B cell (primary cell): ENCODE results near the gene NCAM1. TPM values are rescaled to one million over a fixed set of nuclear protein-coding genes. Genes with fewer than 3 reads are reported as not detected.

ENCODE experiments used
- ATAC-seq: fragments of 200-7000 bp; cut with Tn5 transposase; one replicate; pipeline ENCODE4 v1.10.0; 2021; ENCODE audit warnings: low read depth, mild to moderate bottlenecking, moderate number of reproducible peaks, moderate library complexity
- CTCF ChIA-PET: fragments of 350-600 bp; sonication (Branson Sonifier 250); formaldehyde crosslinking; loops from one replicate; lab custom pipeline; 2021; ENCODE audit warnings: antibody characterized with exemption, inconsistent platforms; lab: Charles Lee
- POLR2A ChIA-PET: fragments of 350-600 bp; sonication (Branson Sonifier 250); formaldehyde crosslinking; loops from one replicate; lab custom pipeline; 2021; ENCODE audit warnings: antibody characterized with exemption; lab: Charles Lee
- DNase-seq: peaks from one replicate; pipeline ENCODE4 v3.0.0; 2013
- H2AFZ ChIP-seq: 2 replicates; pipeline ENCODE4 v1.6.1; 2012; ENCODE audit warnings: mild to moderate bottlenecking, low read depth, low read length; ENCODE audit not compliant: insufficient read depth, poor library complexity, severe bottlenecking
- H3K27ac ChIP-seq, 2 donors: 1 replicate in 1 of 2; 2 replicates in 1 of 2; pipeline ENCODE4 v1.5.1; 2012 to 2013; ENCODE audit warnings: low read length in 2 of 2, mild to moderate bottlenecking in 2 of 2, moderate library complexity in 1 of 2
- H3K27me3 ChIP-seq, 4 experiments: fragments of 200-600 bp in 1 of 4; sonication (generic) in 1 of 4; replicated peaks in 1 of 4; 1 replicate in 2 of 4; 2 replicates in 2 of 4; pipeline versions ENCODE4 v1.6.1 to v1.7.0; 2013 to 2016; ENCODE audit warnings: low read length in 3 of 4, mild to moderate bottlenecking in 2 of 4, mixed read lengths in 1 of 4, moderate library complexity in 1 of 4; ENCODE audit not compliant: insufficient read depth in 4 of 4, control insufficient read depth in 3 of 4; ENCODE audit errors: control extremely low read depth in 1 of 4
- H3K36me3 ChIP-seq, 2 experiments: replicated peaks in 1 of 2; 1 replicate in 1 of 2; 2 replicates in 1 of 2; pipeline versions ENCODE4 v1.6.1 to v1.7.1; 2013; ENCODE audit warnings: low read length in 1 of 2; ENCODE audit not compliant: insufficient read depth in 2 of 2, control insufficient read depth in 1 of 2; ENCODE audit errors: control extremely low read depth in 1 of 2, extremely low read depth in 1 of 2
- H3K4me1 ChIP-seq, 2 donors: fragments of 200-600 bp in 1 of 2; sonication (generic) in 1 of 2; 1 replicate in 1 of 2; 2 replicates in 1 of 2; pipeline versions ENCODE4 v1.5.1 to v1.6.1; 2013 to 2017; ENCODE audit warnings: low read length in 2 of 2; ENCODE audit not compliant: control insufficient read depth in 2 of 2, insufficient read depth in 2 of 2
- H3K4me2 ChIP-seq: replicated peaks from 2 replicates; pipeline ENCODE3; 2012; ENCODE audit warnings: mild to moderate bottlenecking, low read depth, low read length; ENCODE audit not compliant: poor library complexity, severe bottlenecking
- H3K4me3 ChIP-seq, 5 experiments: fragments of 200-600 bp in 1 of 5; sonication (generic) in 1 of 5; 1 replicate in 3 of 5; 2 replicates in 2 of 5; pipeline versions ENCODE4 v1.5.1 to v1.7.0; 2011 to 2016; ENCODE audit warnings: low read length in 4 of 5, mild to moderate bottlenecking in 4 of 5, low read depth in 2 of 5, control low read depth in 1 of 5, moderate library complexity in 1 of 5; ENCODE audit not compliant: insufficient read depth in 1 of 5; ENCODE audit errors: control extremely low read depth in 1 of 5, extremely low read depth in 1 of 5
- H3K79me2 ChIP-seq: fragments of 200-600 bp; sonication (generic); one replicate; pipeline ENCODE4 v1.6.0; 2016; ENCODE audit warnings: low read length; ENCODE audit not compliant: control insufficient read depth, insufficient read depth
- H3K9ac ChIP-seq: fragments of 200-600 bp; sonication (generic); 2 replicates; pipeline ENCODE4 v1.6.1; 2017; ENCODE audit warnings: mild to moderate bottlenecking, low read length, moderate library complexity
- H3K9me3 ChIP-seq, 3 donors: one replicate each; pipeline versions ENCODE4 v1.6.1 to v1.7.1; 2013; ENCODE audit warnings: low read length in 2 of 3; ENCODE audit not compliant: control insufficient read depth in 2 of 3, insufficient read depth in 1 of 3; ENCODE audit errors: control extremely low read depth in 1 of 3
- H4K20me1 ChIP-seq: 2 replicates; pipeline ENCODE4 v1.6.0; 2012; ENCODE audit warnings: mild to moderate bottlenecking, low read length; ENCODE audit not compliant: insufficient read depth, control insufficient read depth, poor library complexity, severe bottlenecking
- H3K27ac Mint-ChIP-seq: one replicate; pipeline ENCODE4 v1.8.0; 2021; ENCODE audit warnings: mixed read lengths
- H3K27me3 Mint-ChIP-seq: one replicate; pipeline ENCODE4 v1.8.0; 2021; ENCODE audit warnings: mixed read lengths
- H3K4me1 Mint-ChIP-seq: one replicate; pipeline ENCODE4 v1.8.0; 2021; ENCODE audit warnings: mixed read lengths
- H3K4me3 Mint-ChIP-seq: one replicate; pipeline ENCODE4 v1.8.0; 2021; ENCODE audit warnings: mixed read lengths
- H3K9me3 Mint-ChIP-seq: one replicate; pipeline ENCODE4 v1.8.0; 2022; ENCODE audit warnings: mixed read lengths; ENCODE audit not compliant: insufficient read depth
- EZH2 ChIP-seq: IDR thresholded peaks from 2 replicates; pipeline ENCODE4 v1.6.1; 2012; ENCODE audit warnings: borderline replicate concordance, low read depth, mild to moderate bottlenecking, moderate library complexity, low read length; ENCODE audit not compliant: insufficient read depth, poor library complexity, severe bottlenecking
- WGBS: methylation state at CpG from one replicate; pipeline ENCODE4 v1.1.5; 2013; ENCODE audit warnings: missing lambda C conversion rate; ENCODE audit not compliant: insufficient coverage; 5-methylcytosine and 5-hydroxymethylcytosine counted together
- intact Hi-C: fragments of 100-400 bp; cut with micrococcal nuclease; formaldehyde crosslinking; loops from one replicate; pipeline ENCODE4 v1.10.0; 2022
- polyA plus RNA-seq: library from polyadenylated mRNA; depleted of rRNA; stranded (reverse); fragments of >200 nt; gene quantifications from 2 replicates; pipeline ENCODE4 v1.2.3, GENCODE V29; 2012
- total RNA-seq, 2 donors: library from RNA; stranded (reverse); fragments of 120-200 nt in 1 of 2; gene quantifications; 1 replicate in 1 of 2; 2 replicates in 1 of 2; pipeline versions ENCODE4 v1.2.3 to v1.2.4, GENCODE V29; 2013 to 2022
- TF ChIP-seq, protein P1 (sequence below): fragments of 200-600 bp; IDR thresholded peaks from one replicate; pipeline ENCODE4 v1.8.0; 2022; ENCODE audit warnings: antibody characterized with exemption, mild to moderate bottlenecking

The NCAM1 gene
- total and polyA plus RNA-seq, 2 donors (not counting 1 experiment from before 2014, with no cell fraction given): 0.37 TPM; not detected in 1

DNA sequence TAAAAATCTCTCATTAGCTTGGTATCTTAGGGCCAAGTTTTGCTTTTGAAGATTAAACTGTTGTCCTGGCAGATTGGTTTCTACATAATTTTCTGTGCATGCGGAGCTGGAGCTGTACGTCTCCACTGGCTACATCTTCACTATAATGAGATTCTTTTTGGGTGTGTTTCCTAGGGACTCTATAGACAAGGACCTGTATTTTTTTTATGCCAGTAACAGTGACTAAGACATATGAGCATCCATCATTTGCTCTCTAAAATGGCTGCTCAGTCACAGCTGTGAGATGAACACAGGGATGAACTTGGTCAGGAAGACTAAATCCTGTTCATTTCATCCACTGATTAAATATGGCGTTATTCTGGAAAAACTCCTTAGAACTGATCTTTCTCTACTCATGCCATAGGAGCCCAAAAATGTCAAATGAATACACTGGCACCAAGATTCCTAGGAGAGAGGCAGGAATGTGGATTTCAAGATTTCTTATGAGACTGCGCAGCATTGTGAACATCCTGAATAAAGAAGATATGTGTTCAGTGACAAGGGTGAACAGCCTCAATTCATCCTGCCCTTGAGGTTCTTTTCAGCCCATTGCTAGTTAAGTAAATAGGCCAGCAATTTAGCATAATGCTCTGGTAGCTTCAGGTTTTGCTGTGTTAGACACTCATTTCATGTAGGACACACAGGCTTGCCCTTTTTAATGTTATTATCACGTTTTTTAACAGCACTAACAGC, 168.2 kb downstream of the NCAM1 start:
- H3K36me3 ChIP-seq: no peaks in the 10 kb centered on the region
- peaks cover 8% of the 10 kb centered on the region for H3K27me3 Mint-ChIP-seq
- ATAC-seq: no peak
- no peaks in the 10 kb centered on the region for H4K20me1 ChIP-seq
- no peak overlapping the region for H2AFZ ChIP-seq
- H3K4me1 Mint-ChIP-seq: no peaks in the 10 kb centered on the region
- no peak overlapping the region for H3K27ac ChIP-seq
- no peak overlapping the region for H3K9ac ChIP-seq
- POLR2A ChIA-PET: no interaction called here
- no peaks in the 10 kb centered on the region for H3K79me2 ChIP-seq
- H3K4me3 ChIP-seq: no peak overlapping the region
- H3K27ac Mint-ChIP-seq: no peak overlapping the region
- no peaks in the 10 kb centered on the region for H3K9me3 Mint-ChIP-seq
- intact Hi-C loops: no loop called here
- no peak for DNase-seq
- CTCF ChIA-PET: no interaction called here
- no peaks in the 10 kb centered on the region for H3K4me1 ChIP-seq
- no peak overlapping the region for H3K4me2 ChIP-seq
- TF ChIP-seq, protein P1, sequence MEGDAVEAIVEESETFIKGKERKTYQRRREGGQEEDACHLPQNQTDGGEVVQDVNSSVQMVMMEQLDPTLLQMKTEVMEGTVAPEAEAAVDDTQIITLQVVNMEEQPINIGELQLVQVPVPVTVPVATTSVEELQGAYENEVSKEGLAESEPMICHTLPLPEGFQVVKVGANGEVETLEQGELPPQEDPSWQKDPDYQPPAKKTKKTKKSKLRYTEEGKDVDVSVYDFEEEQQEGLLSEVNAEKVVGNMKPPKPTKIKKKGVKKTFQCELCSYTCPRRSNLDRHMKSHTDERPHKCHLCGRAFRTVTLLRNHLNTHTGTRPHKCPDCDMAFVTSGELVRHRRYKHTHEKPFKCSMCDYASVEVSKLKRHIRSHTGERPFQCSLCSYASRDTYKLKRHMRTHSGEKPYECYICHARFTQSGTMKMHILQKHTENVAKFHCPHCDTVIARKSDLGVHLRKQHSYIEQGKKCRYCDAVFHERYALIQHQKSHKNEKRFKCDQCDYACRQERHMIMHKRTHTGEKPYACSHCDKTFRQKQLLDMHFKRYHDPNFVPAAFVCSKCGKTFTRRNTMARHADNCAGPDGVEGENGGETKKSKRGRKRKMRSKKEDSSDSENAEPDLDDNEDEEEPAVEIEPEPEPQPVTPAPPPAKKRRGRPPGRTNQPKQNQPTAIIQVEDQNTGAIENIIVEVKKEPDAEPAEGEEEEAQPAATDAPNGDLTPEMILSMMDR: no peak
- no peak for TF ChIP-seq EZH2
- no peak overlapping the region for H3K4me3 Mint-ChIP-seq
- WGBS: 90% methylated on average over 2 of the region's 5 CpGs
- H3K9me3 ChIP-seq: no peaks in the 10 kb centered on the region
- H3K27me3 ChIP-seq: no peaks in the 10 kb centered on the region

- no peak overlapping the region for H3K27ac Mint-ChIP-seq
- Histone ChIP-seq H3K36me3 (no peaks in the 10 kb centered on the region), H3K4me2 (no peak overlapping the region), H3K27me3 (no peaks in the 10 kb centered on the region), H2AFZ (no peak overlapping the region), H3K27ac (no peak overlapping the region), H4K20me1 (no peaks in the 10 kb centered on the region), H3K4me3 (no peak overlapping the region), H3K4me1 (no peaks in the 10 kb centered on the region), H3K9me3 (no peaks in the 10 kb centered on the region), H3K9ac (no peak overlapping the region), H3K79me2 (no peaks in the 10 kb centered on the region)
- no peak for ATAC-seq
- H3K4me3 Mint-ChIP-seq: no peak overlapping the region
- ChIA-PET CTCF (no interaction called here), POLR2A (no interaction called here)
- 96% methylated on average over 5 of the region's 8 CpGs for WGBS
- DNase-seq: no peak
- peaks cover 15% of the 10 kb centered on the region for H3K27me3 Mint-ChIP-seq
- no peaks in the 10 kb centered on the region for H3K4me1 Mint-ChIP-seq
- intact Hi-C loops: no loop called here
- no peak for TF ChIP-seq EZH2
- TF ChIP-seq, protein P1: no peak
- H3K9me3 Mint-ChIP-seq: no peaks in the 10 kb centered on the region
These were observed 170.0 kb downstream of the NCAM1 start for GRCh38 chr11:113131036-113131775.
